HepG2 (cell line): ENCODE results near the gene PRAC1. TPM values are rescaled to one million over a fixed set of nuclear protein-coding genes. Genes with fewer than 3 reads are reported as not detected.

Source experiments
- CREB3 ChIP-seq: sonication (generic); formaldehyde crosslinking; IDR thresholded peaks from 2 replicates; pipeline ENCODE4 v1.5.0; 2020; ENCODE audit warnings: missing genetic modification reagents
- DPF2 ChIP-seq: sonication (generic); formaldehyde crosslinking; IDR thresholded peaks from 2 replicates; pipeline ENCODE4 v1.4.0; 2020; ENCODE audit warnings: mild to moderate bottlenecking, low read depth, missing genetic modification reagents, borderline replicate concordance
- IKZF4 ChIP-seq: sonication (generic); formaldehyde crosslinking; IDR thresholded peaks from 2 replicates; pipeline ENCODE4 v1.5.1; 2020; ENCODE audit warnings: borderline replicate concordance, mild to moderate bottlenecking, low read depth, missing genetic modification reagents; ENCODE audit errors: not compliant biosample characterization
- IRF9 ChIP-seq: sonication (generic); formaldehyde crosslinking; IDR thresholded peaks from 2 replicates; pipeline ENCODE4 v1.8.0; 2022; ENCODE audit warnings: missing genetic modification reagents, mild to moderate bottlenecking, borderline replicate concordance
- JUN ChIP-seq: sonication (generic); formaldehyde crosslinking; IDR thresholded peaks from 2 replicates; pipeline ENCODE4 v1.4.0; 2020; ENCODE audit warnings: mild to moderate bottlenecking, missing genetic modification reagents
- NCOR1 ChIP-seq: fragments of 200-600 bp; sonication (generic); IDR thresholded peaks from 2 replicates; pipeline ENCODE4 v1.7.0; 2017; ENCODE audit warnings: antibody characterized with exemption, low read length, borderline replicate concordance
- PCBP2 ChIP-seq: fragments of 200-400 bp; formaldehyde crosslinking; optimal IDR thresholded peaks from 2 replicates; pipeline ENCODE3; 2018; ENCODE audit warnings: low read length, low read depth; ENCODE audit not compliant: poor library complexity, severe bottlenecking
- POGZ ChIP-seq: sonication (generic); formaldehyde crosslinking; IDR thresholded peaks from 2 replicates; pipeline ENCODE4 v1.4.0; 2020; ENCODE audit warnings: mild to moderate bottlenecking, missing genetic modification reagents
- SMC3 ChIP-seq: IDR thresholded peaks from 2 replicates; pipeline ENCODE4 v1.6.1; 2011; ENCODE audit warnings: low read length, improper control_type of control experiment
- ZHX2 ChIP-seq, 2 experiments: sonication (generic) in 1 of 2; formaldehyde crosslinking in 1 of 2; IDR thresholded peaks; 2 replicates each; pipeline versions ENCODE4 v1.6.1 to v1.9.0; 2014 to 2022; ENCODE audit warnings: antibody characterized with exemption in 1 of 2, borderline replicate concordance in 1 of 2, inconsistent platforms in 1 of 2, low read depth in 1 of 2, missing genetic modification reagents in 1 of 2
- ZNF12 ChIP-seq: sonication (generic); formaldehyde crosslinking; IDR thresholded peaks from 2 replicates; pipeline ENCODE4 v1.5.0; 2020; ENCODE audit warnings: missing genetic modification reagents
- ZNF230 ChIP-seq: sonication (generic); formaldehyde crosslinking; IDR thresholded peaks from 2 replicates; pipeline ENCODE4 v1.4.0; 2020; ENCODE audit warnings: mild to moderate bottlenecking, missing genetic modification reagents
- ZNF234 ChIP-seq: sonication (generic); formaldehyde crosslinking; conservative IDR thresholded peaks from 2 replicates; pipeline ENCODE4 v1.5.1; 2020; ENCODE audit warnings: mild to moderate bottlenecking, missing genetic modification reagents
- ZNF3 ChIP-seq: IDR thresholded peaks from 2 replicates; pipeline ENCODE4 v1.7.0; 2017; ENCODE audit warnings: inconsistent platforms
- ZNF564 ChIP-seq: sonication (generic); formaldehyde crosslinking; IDR thresholded peaks from 2 replicates; pipeline ENCODE4 v1.8.1; 2023; ENCODE audit warnings: mild to moderate bottlenecking, missing genetic modification reagents
- ZNF572 ChIP-seq: sonication (generic); formaldehyde crosslinking; IDR thresholded peaks from 2 replicates; pipeline ENCODE4 v1.5.1; 2020; ENCODE audit warnings: mild to moderate bottlenecking, missing genetic modification reagents
- ZNF574 ChIP-seq: sonication (generic); formaldehyde crosslinking; IDR thresholded peaks from 2 replicates; pipeline ENCODE4 v1.4.0; 2020; ENCODE audit warnings: missing genetic modification reagents
- ZNF619 ChIP-seq: sonication (generic); formaldehyde crosslinking; IDR thresholded peaks from 2 replicates; pipeline ENCODE4 v1.4.0; 2020; ENCODE audit warnings: mild to moderate bottlenecking, missing genetic modification reagents
- polyA plus RNA-seq, 8 experiments: library from polyadenylated mRNA; depleted of rRNA in 3 of 8; stranded (reverse) in 7 of 8; unstranded in 1 of 8; fragments of >200 nt; fragmentation: Illumina TruSeq in 4 of 8; extraction: Trizol in 4 of 8; gene quantifications; 2 replicates each; pipeline versions ENCODE4 v1.2.1 to v1.2.3, GENCODE V29; 2011 to 2016; ENCODE audit warnings: low read depth in 4 of 8, missing spikeins in 1 of 8, mixed read lengths in 1 of 8; ENCODE audit not compliant: insufficient read depth in 1 of 8
- total RNA-seq, 5 experiments: library from RNA; depleted of rRNA; stranded (reverse); fragments of >200 nt; fragmentation: Illumina TruSeq; extraction: Trizol; gene quantifications; 2 replicates each; pipeline ENCODE4 v1.2.3, GENCODE V29; 2016; ENCODE audit warnings: low read depth in 1 of 5

Gene PRAC1
- total and polyA plus RNA-seq, 2 of the 13 experiments (the other 11 are each of a cell fraction or from before 2014, with no cell fraction given): not detected

GRCh38 chr17:48732688-48733629 lies 10.6 kb upstream of the PRAC1 start (continued):
- TF ChIP-seq IRF9: no peak
- TF ChIP-seq JUN (CRISPR knock-in tag): no peak
- TF ChIP-seq SMC3: no peak
- TF ChIP-seq CREB3 (CRISPR knock-in tag): no peak
- no peak for TF ChIP-seq ZNF12 (CRISPR knock-in tag)
- TF ChIP-seq ZNF564 (CRISPR knock-in tag): no peak
- TF ChIP-seq PCBP2: no peak
- no peak for TF ChIP-seq DPF2 (CRISPR knock-in tag)
- no peak for TF ChIP-seq IKZF4
- no peak for TF ChIP-seq ZNF619 (CRISPR knock-in tag)
- TF ChIP-seq NCOR1: peak; percentile 64; the same call in 1 of the 2 replicates
- no peak for TF ChIP-seq ZNF3 (CRISPR knock-in tag)
- TF ChIP-seq ZNF572: no peak
- TF ChIP-seq POGZ (CRISPR knock-in tag): no peak
- no peak; the same call in 1 of the 2 replicates for TF ChIP-seq ZNF574 (CRISPR knock-in tag)
- TF ChIP-seq ZHX2 (IDR thresholded peaks at IDR 0.05; ENCODE audit: low read depth): no peak
- TF ChIP-seq ZHX2 (CRISPR knock-in tag; IDR thresholded peaks at IDR 0.05; ENCODE audit: borderline replicate concordance): no peak
- no peak for TF ChIP-seq ZNF234 (CRISPR knock-in tag)
- no peak for TF ChIP-seq ZNF230 (CRISPR knock-in tag)
